Measurements from ENCODE around the gene MYO5B.
"Not testable (repeated sequence)": the region's sequence is repeated elsewhere in the genome, so short reads cannot be mapped to it uniquely, and the experiment has no call there.

MYO5B gene

GRCh38 chr18:49845629-49846360, 349.2 kb downstream of the MYO5B start:
- no peak for DNase-seq

- DNase-seq = no peak
Measured at GRCh38 chr18:49844903-49845302, 350.0 kb downstream of the MYO5B start.

GRCh38 chr18:49843778-49844625, 350.9 kb downstream of the MYO5B start:
- no peak for DNase-seq

- DNase-seq = no peak
Measured at GRCh38 chr18:49843131-49843530, 351.8 kb downstream of the MYO5B start.

GRCh38 chr18:49842656-49843055, 352.3 kb downstream of the MYO5B start:
- no peak for DNase-seq

- DNase-seq = no peak
Measured at GRCh38 chr18:49841236-49842217, 353.4 kb downstream of the MYO5B start.

GRCh38 chr18:49839012-49839411, 355.9 kb downstream of the MYO5B start:
- no peak for DNase-seq

- no peak for DNase-seq
Measured at GRCh38 chr18:49838381-49838780, 356.6 kb downstream of the MYO5B start.

- DNase-seq = no peak
Measured at GRCh38 chr18:49837889-49838288, 357.1 kb downstream of the MYO5B start.

GRCh38 chr18:49837316-49837835, 357.6 kb downstream of the MYO5B start:
- not testable (repeated sequence) for DNase-seq

GRCh38 chr18:49835405-49835804, 359.5 kb downstream of the MYO5B start:
- no peak for DNase-seq

- no peak for DNase-seq
Measured at GRCh38 chr18:49834258-49834657, 360.7 kb downstream of the MYO5B start.

- no peak for DNase-seq
Measured at GRCh38 chr18:49833814-49834213, 361.1 kb downstream of the MYO5B start.

GRCh38 chr18:49832221-49832647, 362.7 kb downstream of the MYO5B start:
- no peak for DNase-seq

- no peak for DNase-seq
Measured at GRCh38 chr18:49827996-49828395, 367.0 kb downstream of the MYO5B start.

GRCh38 chr18:49819823-49820671, 374.9 kb downstream of the MYO5B start:
- no peak for DNase-seq

GRCh38 chr18:49819071-49819662, 375.8 kb downstream of the MYO5B start:
- no peak for DNase-seq

- no peak for DNase-seq
Measured at GRCh38 chr18:49817947-49818346, 377.0 kb downstream of the MYO5B start.

- DNase-seq = no peak
Measured at GRCh38 chr18:49815927-49816326, 379.0 kb downstream of the MYO5B start.

- DNase-seq = no peak
Measured at GRCh38 chr18:49814147-49814499, 380.8 kb downstream of the MYO5B start.
